ENCODE results near the gene FAM3D. TPM values are rescaled to one million over a fixed set of nuclear protein-coding genes. Genes with fewer than 3 reads are reported as not detected.
"Not testable (repeated sequence)": the region's sequence is repeated elsewhere in the genome, so short reads cannot be mapped to it uniquely, and the experiment has no call there.

Gene FAM3D
- total and polyA plus RNA-seq, 9 of the 15 experiments (the other 6 are each of a cell fraction or from before 2014, with no cell fraction given), result not detected

DNA sequence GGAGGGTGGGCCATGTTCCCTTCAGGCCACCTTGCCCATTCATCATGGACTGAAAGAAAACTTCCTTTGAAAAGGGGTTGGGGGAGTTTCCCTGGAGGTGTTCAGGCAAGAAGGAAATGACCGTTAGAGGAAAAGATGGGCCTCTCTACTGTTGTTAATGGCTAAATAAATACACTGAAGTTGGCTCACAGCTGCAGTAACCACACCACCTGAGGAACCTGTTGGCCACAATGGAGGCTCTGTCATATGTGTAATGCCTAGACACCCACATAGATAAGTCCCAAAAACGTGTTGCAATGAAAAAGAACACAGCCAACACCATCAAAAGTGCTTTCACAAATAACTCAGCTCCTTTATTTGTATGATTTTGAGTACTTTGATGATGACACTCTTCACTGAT lies 38.2 kb upstream of the FAM3D start:
- FAIRE-seq, result no peak
- no peaks in the 10 kb centered on the region for H3K9me3 ChIP-seq (replicated peaks; ENCODE audit: control insufficient read depth, insufficient read depth, low read depth, low read length)

DNA sequence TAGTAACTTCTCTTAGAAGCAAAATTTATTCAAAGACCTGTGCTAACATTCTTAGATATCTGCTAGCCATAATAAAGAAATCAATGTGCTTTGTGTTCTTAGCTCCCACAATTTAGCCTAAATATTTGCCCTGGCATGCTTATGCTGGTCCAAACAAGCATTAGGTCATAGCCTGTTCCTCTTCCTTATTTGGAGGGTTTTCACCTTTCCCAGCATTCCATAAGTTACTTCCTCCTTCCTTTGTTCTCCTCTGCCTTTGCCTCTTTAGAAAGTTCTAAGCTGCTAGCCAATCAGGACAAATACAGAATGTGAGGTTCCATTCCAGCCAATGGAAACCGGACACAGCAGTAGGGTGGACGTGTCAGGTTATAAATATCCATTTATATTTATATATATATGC lies 37.7 kb upstream of the FAM3D start:
- H3K9me1 ChIP-seq (ENCODE audit: control insufficient read depth, insufficient read depth, low read length); H3K27ac ChIP-seq (ENCODE audit: extremely low read depth, low read depth, low read length); H3K79me2 ChIP-seq (ENCODE audit: control insufficient read depth, insufficient read depth, low read length); H3K36me3 ChIP-seq (ENCODE audit: control insufficient read depth, insufficient read depth, low read length); in situ Hi-C loops (cut with MboI); intact Hi-C loops (cut with micrococcal nuclease); H3K27me3 ChIP-seq (ENCODE audit: control insufficient read depth in 2 of 2, insufficient read depth in 2 of 2, low read length in 2 of 2); H3K4me2 ChIP-seq (ENCODE audit: insufficient read depth, low read length); POLR2A ChIA-PET; FAIRE-seq; H3K4me3 ChIP-seq; H3K9me3 ChIP-seq (replicated peaks; ENCODE audit: control insufficient read depth, insufficient read depth, low read depth, low read length); H4K20me1 ChIP-seq (replicated peaks; ENCODE audit: control insufficient read depth, insufficient read depth, low read length); BruUV-seq (replicated peaks); CTCF ChIA-PET (ENCODE audit: low intra/inter-chr PET ratio); H2AFZ ChIP-seq (ENCODE audit: low read depth, low read length); ATAC-seq; H3K4me1 ChIP-seq (replicated peaks in 1 of 2; ENCODE audit: control insufficient read depth in 2 of 2, insufficient read depth in 2 of 2, low read length in 2 of 2); DNase-seq (ENCODE audit: extremely low read depth in 1 of 4, low spot score in 3 of 4); H3K9ac ChIP-seq (ENCODE audit: insufficient read depth in 1 of 2, low read depth in 2 of 2, low read length in 2 of 2): not testable (repeated sequence)
- WGBS (ENCODE audit: insufficient coverage, low coverage, missing lambda C conversion rate), result 0% methylated on average over 2 of the region's 2 CpGs

More for the DNA sequence above, 38.2 kb upstream of the FAM3D start:
- H2AFZ ChIP-seq (ENCODE audit: low read depth, low read length), result no peak overlapping the region
- intact Hi-C loops (cut with micrococcal nuclease) (no loop called here), in situ Hi-C loops (cut with MboI) (no loop called here)
- no peaks in the 10 kb centered on the region for H3K9me1 ChIP-seq (ENCODE audit: control insufficient read depth, insufficient read depth, low read length)
- H3K4me3 ChIP-seq, result no peak overlapping the region
- no peaks in the 10 kb centered on the region for H3K79me2 ChIP-seq (ENCODE audit: control insufficient read depth, insufficient read depth, low read length)
- no TSS peak for BruUV-seq (replicated peaks)
- TF ChIP-seq NBN (IDR thresholded peaks at IDR 0.05; ENCODE audit: low read depth), result no peak
- no peak for TF ChIP-seq ETV5 (CRISPR knock-in tag; IDR thresholded peaks at IDR 0.05; ENCODE audit: low read depth)
- no peak for TF ChIP-seq TAF7 (tag; IDR thresholded peaks at IDR 0.05)
- TF ChIP-seq ZZZ3 (IDR thresholded peaks at IDR 0.05), result no peak
- no peak for TF ChIP-seq C11orf30 (IDR thresholded peaks at IDR 0.05; ENCODE audit: low read depth)
- no peak for TF ChIP-seq TCF7L2 (IDR thresholded peaks at IDR 0.05; ENCODE audit: low read depth, low read length)
- TF ChIP-seq KDM4B (IDR thresholded peaks at IDR 0.05; ENCODE audit: borderline replicate concordance in 2 of 2, low read depth in 1 of 2), result no peak
- TF ChIP-seq ZSCAN29 (IDR thresholded peaks at IDR 0.05), result no peak
- TF ChIP-seq CBX5 (IDR thresholded peaks at IDR 0.05; ENCODE audit: borderline replicate concordance, low read depth), result no peak
- TF ChIP-seq ZNF77 (CRISPR knock-in tag; IDR thresholded peaks at IDR 0.05), result no peak
- TF ChIP-seq RB1 (IDR thresholded peaks at IDR 0.05; ENCODE audit: low read depth), result no peak
- no peak for TF ChIP-seq RAD51 (IDR thresholded peaks at IDR 0.05; ENCODE audit: borderline replicate concordance, low read depth)
- no peak for TF ChIP-seq KAT2B (IDR thresholded peaks at IDR 0.05; ENCODE audit: low read depth, low read length)
- TF ChIP-seq ZFPM2 (CRISPR knock-in tag; IDR thresholded peaks at IDR 0.05), result no peak
- TF ChIP-seq DLX4 (CRISPR knock-in tag; IDR thresholded peaks at IDR 0.05), result no peak
- 0% methylated on average over 2 of the region's 2 CpGs for WGBS (ENCODE audit: insufficient coverage, low coverage, missing lambda C conversion rate)
- no peaks in the 10 kb centered on the region for H3K27me3 ChIP-seq (ENCODE audit: control insufficient read depth in 2 of 2, insufficient read depth in 2 of 2, low read length in 2 of 2)
- CTCF ChIA-PET (ENCODE audit: low intra/inter-chr PET ratio), result no interaction called here
- H3K36me3 ChIP-seq (ENCODE audit: control insufficient read depth, insufficient read depth, low read length), result no peaks in the 10 kb centered on the region
- DNase-seq (ENCODE audit: extremely low read depth in 1 of 4, low spot score in 3 of 4) (no peak), ATAC-seq (no peak)
- POLR2A ChIA-PET, result no interaction called here
- no peaks in the 10 kb centered on the region for H4K20me1 ChIP-seq (replicated peaks; ENCODE audit: control insufficient read depth, insufficient read depth, low read length)
- no peaks in the 10 kb centered on the region for H3K4me1 ChIP-seq (replicated peaks in 1 of 2; ENCODE audit: control insufficient read depth in 2 of 2, insufficient read depth in 2 of 2, low read length in 2 of 2)
- no peak overlapping the region for H3K4me2 ChIP-seq (ENCODE audit: insufficient read depth, low read length)
- H3K27ac ChIP-seq (ENCODE audit: extremely low read depth, low read depth, low read length), result no peak overlapping the region
- no peak overlapping the region for H3K9ac ChIP-seq (ENCODE audit: insufficient read depth in 1 of 2, low read depth in 2 of 2, low read length in 2 of 2)

All from K562 (cell line).